Tongue (tissue), 2 donors: ENCODE results near the gene HIVEP3. TPM values are rescaled to one million over a fixed set of nuclear protein-coding genes. Genes with fewer than 3 reads are reported as not detected.

ENCODE experiments used
- DNase-seq: peaks from one replicate; pipeline ENCODE4 v3.0.0-alpha.2; 2015
- total RNA-seq: library from RNA; depleted of rRNA; stranded (reverse); fragments of >200 nt; gene quantifications from one replicate; pipeline ENCODE4 v1.2.3, GENCODE V29; 2014

HIVEP3 gene
- total RNA-seq, 1 donor from 2014 or later, result 2.5 TPM

DNA sequence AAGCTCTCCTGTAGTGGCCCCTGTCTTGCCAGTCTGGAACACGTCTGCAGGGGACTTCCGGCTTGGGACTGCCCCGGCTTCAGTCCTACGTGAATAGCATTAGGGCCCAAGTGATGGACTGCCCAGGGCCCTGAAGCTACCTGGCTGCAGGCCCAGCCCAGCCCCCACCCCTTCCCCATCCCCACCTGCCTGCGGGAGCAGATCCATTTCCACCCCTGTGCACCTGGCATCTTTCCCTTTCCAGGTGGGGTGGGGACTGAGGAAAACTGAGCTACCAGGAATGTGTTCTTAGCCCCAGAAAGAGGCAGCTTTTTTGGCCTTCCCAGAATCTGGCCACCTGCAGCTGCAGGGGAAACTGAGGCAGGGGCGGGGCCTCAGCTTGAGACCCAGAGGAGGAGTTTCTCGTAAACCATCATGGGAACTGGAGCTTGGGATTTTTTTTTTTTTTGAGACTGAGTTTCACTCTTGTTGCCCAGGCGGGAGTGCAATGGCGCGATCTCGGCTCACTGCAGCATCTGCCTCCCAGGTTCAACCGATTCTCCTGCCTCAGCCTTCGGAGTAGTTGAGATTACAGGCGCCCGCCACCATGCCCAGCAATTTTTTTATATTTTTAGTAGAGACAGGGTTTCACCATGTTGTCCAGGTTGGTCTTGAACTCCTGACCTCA, 437.5 kb downstream of the HIVEP3 start:
- DNase-seq, result no peak

DNA sequence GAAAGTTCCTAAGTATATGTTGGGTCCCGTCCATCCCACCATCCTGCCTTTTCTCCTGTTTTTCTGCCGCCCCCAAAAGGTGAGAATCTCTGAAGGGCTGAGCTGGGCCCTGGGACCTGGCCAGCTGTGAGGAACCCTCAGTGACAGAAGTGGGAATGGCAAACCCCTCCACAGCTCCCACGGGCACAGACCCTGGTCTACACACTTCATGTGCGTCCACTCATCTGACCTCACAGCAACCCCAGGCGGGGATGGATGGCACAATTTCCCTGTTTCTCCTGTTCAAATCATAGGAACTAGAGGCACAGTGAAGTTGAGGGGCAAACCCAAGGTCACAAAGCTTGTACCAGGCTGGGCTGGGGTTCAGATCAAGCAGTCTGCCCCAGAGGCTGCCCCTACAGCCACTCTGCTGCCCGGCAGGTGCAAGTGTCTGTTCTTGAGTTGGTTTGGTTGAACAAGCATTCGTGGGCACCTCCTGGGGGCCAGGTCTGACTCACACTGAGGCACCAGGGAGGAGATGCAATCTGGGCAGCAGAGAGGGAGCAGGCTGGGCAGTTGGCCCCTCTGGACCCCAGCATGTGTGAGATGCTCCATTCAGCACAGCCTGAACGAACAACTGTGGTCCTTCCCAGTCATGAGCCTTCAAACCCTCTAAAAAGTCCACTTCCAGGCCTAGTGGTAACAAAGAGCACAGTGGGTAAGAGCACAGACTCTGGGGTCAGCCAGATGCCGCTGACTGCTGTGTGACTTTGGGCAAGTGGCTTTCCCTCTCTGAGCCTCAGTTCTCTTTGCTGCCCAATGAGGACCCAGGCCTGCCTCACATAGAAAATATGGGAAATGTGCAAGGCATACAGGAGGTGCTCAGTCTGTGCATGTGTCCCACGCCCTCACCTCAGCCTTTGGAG, 438.3 kb downstream of the HIVEP3 start:
- no peak for DNase-seq

DNA sequence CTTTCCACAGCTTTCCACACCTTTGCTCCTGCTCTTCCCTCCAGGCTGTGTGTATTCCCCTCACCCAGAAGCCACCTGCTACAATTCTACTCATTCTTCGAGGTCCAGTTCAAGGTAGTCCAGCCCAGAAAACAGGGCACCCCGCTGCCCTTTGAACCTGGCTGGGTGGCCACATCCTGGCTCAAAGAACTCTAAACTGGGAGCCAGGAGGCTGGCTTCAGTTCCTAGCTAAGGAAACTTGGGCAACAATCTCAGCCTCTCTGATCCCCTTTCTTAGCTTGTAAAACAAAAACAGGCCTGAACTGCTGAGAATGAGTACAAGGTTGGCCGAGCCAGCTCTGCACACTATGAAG, 438.9 kb downstream of the HIVEP3 start:
- DNase-seq, result no peak

DNA sequence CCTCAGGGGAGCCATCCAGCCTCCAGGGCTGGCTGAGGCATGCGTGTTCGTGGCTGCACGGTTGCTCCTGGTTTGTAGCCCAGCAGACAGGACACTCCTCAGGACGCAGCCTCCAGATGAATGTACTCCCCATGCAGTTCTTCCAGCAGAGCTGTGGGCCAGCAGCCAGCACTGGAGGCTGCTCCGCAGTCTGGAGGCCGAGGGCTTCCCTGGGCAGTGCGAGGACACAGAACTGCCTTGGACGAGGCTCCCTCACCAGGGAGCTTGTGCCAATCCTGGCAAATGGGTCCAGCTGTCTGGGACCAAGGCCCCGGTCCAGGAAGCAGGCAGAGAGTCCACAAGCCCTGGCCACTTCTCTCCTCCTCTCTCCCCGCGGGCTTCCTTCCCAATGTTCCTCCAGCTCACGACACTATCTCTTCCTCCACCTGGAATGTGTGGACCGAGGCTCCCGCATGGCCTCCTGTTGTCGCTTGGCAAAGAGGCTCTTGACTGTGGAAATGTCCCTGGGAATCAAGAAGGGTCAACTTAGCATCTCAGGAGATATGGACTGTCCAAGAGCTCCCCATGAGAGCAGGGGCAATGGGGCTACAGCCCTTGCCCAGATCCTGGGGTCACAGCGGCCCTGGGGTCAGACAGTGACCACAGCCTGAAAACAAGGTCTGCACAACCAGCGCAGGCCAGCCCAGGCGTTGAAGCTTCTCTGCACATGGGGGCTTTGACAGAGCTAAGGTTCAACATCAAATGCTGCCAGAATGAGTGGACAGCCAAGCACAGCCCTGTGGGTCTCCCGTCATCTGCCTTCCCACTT, 439.5 kb downstream of the HIVEP3 start:
- peak; percentile 82 for DNase-seq

DNA sequence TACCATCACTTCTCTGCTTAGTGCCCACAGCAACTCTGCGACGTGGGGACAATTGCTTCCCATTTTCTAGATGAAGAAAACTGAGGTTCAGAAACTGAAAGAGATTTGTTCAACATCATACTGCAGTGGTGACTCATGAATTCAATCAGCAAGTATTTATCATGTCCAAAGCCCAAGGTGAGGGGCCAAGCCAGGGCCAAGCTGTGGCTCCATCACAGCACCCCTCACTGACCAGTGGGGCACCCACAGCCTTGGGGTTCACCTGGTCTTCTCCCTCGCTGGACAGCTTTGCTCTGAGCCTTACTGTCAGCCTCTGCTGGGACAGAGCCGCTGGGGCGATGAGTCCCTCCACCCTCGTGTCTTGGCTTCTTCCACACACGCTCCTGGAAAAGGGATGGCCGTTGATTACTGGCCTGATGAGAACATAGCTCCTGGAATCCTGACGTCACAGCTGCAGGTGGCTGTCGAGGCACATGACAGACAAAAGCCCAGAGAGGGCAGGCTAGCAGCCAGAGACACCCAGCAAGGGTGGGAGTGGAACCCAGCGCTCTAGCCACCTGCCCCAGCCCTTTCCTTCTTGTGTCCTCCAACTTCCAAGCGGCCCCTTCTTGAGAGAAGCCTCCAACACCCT, 440.5 kb downstream of the HIVEP3 start:
- no peak for DNase-seq

DNA sequence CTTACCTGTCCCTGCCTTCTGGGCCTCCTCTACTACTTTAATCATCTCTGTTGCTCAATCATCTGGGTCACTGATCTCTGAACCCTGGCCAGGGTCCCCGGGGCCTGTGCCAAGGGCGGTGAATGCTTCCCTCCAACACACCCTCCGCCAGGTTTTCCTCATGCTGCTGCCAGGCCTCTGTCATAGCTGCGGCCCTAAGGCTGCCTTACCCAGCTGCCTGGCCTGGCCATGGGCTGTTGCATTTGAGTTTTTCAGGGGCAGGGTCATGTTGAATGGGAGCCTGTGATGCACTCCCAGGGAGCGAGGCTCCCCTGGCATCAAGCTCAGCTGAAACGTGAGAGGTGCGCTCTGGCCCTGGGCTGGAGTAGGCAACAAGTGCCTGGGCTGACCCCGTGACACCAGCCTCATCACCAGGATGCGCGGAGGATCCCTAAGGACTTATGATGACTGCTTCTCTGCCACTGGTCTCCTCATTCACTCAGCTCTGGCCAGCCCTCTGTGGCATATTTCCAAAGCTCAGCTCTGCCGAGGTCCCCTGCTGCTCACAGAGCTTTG, 441.8 kb downstream of the HIVEP3 start:
- DNase-seq, result peak; percentile 50

DNA sequence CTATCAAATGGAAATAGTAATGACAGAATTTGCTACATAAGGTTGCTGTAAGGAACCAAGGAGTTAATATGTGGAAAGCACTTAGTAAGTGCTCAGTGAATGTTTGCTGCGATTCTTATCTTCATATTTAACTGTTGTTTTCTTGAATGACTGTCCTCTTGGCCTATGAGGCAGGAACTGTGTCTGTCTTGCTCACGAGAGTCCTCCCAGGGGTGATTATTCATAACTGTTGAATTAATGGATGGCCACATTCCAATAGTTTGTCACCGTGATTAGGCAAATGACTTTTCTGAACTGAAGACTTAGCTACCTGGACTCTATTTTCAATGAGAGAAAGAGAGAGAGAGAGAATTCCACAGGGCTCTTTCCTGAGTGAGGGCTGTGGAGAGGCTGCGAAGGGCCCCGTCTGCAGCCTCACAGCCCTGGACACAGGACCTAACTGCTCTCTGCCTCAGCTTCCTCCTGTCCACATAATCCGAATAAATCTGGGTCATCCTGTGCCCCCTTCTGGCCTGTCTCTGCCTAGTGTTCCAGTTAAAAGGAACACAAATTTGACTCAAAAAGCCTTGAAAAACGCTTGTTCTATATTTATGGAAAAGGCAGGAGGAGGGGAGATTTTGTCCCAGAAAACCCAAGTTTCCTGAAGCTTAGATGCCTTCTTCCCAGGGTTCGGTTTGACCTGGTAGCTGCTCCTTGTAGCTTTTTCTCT, 442.7 kb downstream of the HIVEP3 start:
- no peak for DNase-seq

DNA sequence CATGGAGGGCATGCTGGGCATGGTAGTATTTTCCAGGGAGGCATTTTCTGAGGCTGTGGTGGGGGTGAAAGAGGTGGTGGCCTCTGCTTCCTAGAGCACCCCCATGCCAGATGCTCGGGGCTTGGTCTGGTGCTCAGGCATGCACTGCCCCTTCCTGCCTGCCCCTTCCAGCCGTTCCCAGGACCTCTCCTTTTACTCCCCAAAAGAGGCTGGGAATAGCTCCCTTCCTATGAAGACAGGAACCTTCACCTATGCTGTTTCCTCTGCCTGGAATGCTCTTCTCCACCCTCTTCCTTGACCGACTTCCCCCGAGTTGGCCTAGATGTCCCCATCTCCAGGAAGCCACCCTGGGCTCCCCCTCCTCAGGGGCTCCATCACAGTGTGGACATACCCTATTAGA, 443.4 kb downstream of the HIVEP3 start:
- no peak for DNase-seq

DNA sequence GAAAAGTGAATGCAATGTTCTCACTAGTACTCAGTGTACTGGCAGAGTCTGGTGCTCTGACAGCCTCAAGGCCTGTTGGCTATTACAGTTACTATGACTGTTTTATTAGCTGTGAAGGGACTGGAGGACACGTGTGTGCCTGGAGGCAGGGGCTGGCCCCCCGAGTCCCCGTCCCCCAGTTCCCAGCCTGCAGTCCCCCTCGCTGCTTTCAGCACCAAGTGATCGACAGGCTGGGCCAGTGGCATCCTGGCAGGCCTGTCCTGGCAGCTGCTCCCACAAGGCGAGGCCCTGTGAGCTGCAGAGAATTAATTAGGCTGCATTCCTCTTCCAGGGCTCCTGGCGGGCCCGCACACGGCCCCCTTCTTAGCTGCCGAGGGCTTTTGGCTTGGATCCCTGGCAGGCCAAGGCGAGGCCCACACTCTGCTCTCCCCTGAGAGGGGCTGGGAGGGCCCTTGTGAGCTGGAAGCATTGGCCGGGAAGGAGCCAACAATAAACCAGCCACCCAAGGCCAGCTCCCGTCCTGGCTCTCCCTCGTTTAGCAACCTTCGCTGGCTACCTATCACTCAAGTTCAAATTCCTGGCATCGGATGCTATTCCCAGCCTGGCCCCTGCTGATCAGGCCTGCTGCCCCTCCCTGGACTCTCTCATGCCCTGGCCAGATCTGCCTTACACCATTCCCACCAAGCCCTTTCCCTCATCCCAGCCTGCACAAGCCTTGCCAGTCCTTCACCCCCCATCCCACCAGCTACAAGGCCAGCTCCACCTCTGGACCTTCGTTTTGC, 444.0 kb downstream of the HIVEP3 start:
- DNase-seq, result peak; percentile 93

DNA sequence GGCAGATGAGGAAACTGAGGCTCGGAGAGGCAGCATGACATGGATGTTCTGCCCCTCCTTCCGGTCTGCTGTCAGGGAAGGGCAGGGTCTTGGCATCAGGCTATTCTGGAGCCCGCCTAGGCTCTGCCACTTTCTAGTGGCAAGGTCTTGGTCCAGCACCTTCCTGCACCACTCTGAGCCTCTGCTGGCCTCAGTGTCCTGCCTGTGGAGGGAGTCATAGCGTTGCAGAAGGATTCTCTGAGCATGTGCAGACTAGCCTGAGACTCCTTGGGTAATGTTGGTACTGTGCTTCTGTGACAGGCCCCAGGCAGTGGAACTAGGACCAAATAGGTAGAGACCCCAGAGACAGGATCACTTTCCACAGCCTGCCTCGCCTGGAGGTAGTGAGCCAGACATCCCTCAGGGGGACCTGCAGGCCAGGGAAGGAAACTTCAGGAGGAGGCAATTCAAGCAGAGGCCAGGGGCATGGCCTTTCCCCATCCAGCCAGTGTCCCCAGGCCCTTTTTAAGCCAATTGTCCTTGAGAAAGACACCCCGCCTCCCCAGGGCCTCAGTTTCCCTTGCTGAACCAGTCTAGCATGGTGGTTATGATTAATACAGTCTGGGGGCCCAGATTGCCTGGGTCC, 444.9 kb downstream of the HIVEP3 start:
- no peak for DNase-seq

DNA sequence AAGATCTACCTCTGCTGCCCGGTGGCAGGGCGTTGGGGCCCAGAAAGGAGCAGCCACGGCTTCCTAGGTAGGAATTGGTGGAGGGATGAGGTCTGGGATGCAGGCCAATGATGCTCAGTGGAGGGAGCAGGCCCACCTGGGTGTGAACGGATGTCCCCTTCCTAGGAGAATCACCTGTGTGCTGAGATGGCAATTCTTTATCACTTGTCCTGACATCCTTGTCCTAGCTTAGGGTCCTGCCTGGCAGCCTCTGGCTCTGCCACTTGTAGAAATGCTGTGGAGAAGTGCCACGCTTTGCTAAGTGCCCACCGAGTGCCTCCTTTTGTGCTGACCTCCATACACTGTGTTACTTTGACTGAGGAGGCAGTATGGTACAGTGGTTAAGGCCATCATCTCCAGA, 447.1 kb downstream of the HIVEP3 start:
- no peak for DNase-seq

DNA sequence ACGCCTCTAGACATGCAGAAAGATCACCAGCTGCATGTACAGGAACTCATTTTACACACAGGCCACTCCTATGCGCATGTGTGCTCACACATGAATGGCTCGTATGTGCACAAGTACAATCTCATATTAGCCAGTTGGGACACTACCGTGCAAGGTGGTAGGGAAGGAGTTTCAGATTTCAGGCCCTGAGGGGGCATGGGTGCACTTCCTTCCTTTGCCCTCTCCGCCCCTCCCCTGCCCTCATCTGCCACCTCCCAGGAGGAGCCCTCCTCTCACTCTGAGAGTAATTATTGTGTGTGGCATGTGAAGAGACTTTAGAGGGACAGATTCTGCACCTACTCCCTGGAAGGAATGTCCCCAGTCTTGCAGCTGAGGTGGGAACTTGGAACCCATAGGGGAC, 449.0 kb downstream of the HIVEP3 start:
- DNase-seq, result no peak

DNA sequence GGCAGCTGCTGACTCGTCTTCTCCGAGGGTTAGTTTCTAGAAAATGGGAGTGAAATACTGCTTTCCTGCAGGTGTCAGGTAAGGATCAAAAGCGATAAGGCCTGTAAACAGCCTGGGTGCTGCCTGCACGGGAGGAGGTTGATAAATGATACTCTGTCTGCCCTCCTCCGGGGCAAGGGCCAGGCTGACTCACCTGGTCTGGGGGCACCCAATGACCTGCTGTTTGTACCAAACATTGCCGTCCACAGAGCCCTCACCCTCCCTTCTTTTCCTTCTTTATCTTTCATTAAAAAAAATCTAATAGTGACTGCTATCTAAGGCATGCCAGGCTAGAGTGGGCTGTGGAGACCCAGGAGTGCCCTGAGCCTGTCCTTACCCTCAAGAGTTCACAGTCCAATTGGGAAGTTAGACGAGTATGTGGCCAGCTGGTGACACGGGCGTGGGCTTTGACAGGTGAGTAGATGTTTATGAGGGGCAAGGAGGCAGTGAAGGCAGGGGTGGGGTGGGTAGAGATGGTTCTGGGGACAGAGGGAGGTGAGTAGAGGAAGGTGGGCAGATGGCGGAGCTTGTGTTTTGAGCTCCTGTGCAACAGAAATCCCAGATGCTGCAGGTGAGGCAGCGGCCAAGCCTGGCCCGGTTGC, 450.5 kb downstream of the HIVEP3 start:
- DNase-seq, result no peak

DNA sequence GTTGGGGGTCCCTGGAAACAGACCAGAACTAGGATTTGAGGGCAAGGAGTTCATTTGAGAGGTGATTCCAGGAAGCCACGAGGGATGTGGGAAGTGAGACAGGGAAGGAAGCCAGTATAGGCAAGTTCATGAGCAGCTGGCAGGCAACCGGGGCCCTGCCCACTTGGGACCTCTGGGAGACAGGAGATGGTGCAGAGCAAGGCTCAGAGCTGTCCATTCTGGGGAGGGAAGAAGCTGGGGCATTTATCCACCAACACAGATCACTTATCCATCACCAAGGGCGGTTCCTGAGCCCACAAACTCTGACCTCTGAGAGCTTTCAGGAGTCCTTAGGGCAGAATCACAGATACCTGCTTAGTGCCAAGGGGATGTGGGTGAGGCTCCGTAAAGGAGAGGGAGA, 451.0 kb downstream of the HIVEP3 start:
- no peak for DNase-seq

DNA sequence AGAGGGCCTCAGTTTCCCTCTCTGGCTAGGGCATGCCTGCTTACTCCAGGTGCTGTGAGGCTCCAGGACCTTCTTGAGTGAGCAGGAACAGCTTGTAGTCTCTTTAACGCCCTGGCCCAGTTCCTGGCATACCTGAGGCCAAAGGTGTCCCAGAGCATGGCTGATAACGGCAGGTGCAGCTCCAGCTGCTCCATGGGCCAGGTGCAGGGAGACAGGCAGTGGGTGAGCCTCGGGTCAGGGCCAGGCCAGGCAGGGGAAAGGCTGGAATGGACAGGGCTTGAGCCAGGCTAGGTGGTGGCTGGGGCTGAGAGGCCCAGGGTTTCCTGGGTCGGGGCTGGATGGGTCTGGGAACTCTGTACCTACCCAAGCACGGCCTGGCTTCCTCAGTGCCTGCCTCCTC, 452.6 kb downstream of the HIVEP3 start:
- no peak for DNase-seq

DNA sequence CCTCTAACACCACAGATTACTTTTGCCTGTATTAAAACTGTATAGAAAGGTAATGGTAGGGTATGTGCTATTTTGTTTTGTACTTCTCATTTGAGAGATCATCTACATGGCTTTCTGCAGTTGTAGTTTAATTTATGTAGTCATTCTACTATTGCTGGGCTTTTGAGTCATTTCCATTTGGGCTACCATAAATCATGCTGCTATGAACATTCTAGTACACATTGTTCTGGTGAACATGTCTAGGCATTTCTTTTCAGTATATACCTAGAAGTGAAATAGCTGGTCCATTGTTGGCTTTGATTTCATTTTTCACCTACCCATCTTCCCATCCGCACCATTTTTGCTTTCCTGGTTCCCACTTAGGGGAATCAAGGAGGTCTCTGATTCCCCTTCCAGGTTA, 453.0 kb downstream of the HIVEP3 start:
- no peak for DNase-seq

DNA sequence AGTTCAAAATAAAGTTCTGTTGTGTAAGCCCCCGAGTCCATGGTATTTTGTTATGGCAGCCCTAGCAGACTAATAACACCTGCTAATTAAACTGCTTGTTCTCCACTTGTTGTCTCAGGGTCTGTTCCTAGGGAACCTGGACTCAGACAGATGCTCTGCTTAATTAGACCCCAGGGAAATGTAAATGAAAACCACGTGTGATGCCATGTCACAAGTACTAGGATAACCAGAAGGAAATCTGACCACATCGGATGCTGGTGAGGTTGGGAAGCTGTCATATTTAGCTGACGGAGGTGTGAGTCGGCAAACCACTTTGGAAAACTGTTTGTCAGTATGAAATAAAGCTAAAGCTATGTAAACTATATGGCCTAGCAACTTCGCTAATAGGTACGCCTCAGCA, 453.8 kb downstream of the HIVEP3 start:
- no peak for DNase-seq

DNA sequence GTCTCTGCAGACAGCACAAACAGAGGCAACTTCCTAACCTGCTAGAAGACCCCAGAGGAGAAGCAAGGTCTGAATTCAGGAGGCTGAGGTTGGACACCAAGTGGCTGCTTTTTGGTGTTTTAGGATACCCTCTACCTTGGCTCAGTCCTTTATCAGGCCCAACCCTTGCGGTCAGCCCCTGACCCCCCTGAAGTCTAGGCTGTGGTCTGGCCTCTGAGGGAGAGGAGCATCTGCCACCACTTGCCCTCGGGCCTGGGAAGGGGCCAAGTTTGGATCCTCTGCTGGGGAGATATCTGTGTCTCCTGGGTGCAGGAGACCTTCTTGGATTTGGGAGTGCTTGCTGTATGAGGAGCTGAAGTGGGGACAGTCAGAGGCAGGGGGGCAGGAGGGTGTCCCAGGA, 455.2 kb downstream of the HIVEP3 start:
- no peak for DNase-seq

DNA sequence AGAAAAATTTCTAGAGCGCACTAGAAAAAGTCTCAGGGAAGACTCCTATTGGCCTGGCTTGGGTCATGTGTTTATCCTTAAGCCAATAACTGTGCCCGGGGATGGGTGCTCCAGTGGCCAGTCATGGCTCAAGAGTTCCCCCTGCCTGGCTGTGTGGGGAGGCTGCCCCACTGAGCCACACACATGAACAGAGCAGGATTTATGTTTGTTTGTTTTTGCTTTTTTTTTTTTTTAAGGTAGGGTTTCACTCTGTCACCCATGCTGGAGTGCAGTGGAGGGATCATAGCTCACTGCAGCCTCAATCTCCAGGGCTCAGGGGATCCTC, 456.1 kb downstream of the HIVEP3 start:
- DNase-seq, result no peak
